Spinal cord (tissue), 10 donors: ENCODE measurements around the gene RACGAP1. TPM values are rescaled to one million over a fixed set of nuclear protein-coding genes. Genes with fewer than 3 reads are reported as not detected.
A peak's percentile ranks its signal among the peaks of the same experiment; 100 is the strongest.

Experiments used
- DNase-seq, 6 donors: peaks; one replicate each; pipeline versions ENCODE4 v3.0.0 to v3.0.0-alpha.2; 2013 to 2015; ENCODE audit warnings: low spot score in 6 of 6, low read depth in 4 of 6
- H3K27ac ChIP-seq: one replicate; pipeline ENCODE4 v1.5.1; 2013; ENCODE audit warnings: low read depth, low read length, control low read depth
- H3K27me3 ChIP-seq: one replicate; pipeline ENCODE4 v1.6.1; 2013; ENCODE audit warnings: low read length; ENCODE audit not compliant: control insufficient read depth, insufficient read depth
- H3K36me3 ChIP-seq: one replicate; pipeline ENCODE4 v1.6.1; 2013; ENCODE audit warnings: low read length; ENCODE audit not compliant: control insufficient read depth, insufficient read depth
- H3K4me1 ChIP-seq: one replicate; pipeline ENCODE4 v1.6.1; 2013; ENCODE audit warnings: low read length; ENCODE audit not compliant: control insufficient read depth, insufficient read depth
- H3K4me3 ChIP-seq: one replicate; pipeline ENCODE4 v1.5.1; 2013; ENCODE audit warnings: low read depth, low read length, control low read depth
- H3K9me3 ChIP-seq: one replicate; pipeline ENCODE4 v1.6.1; 2013; ENCODE audit warnings: low read length; ENCODE audit not compliant: control insufficient read depth, insufficient read depth
- WGBS: methylation state at CpG from one replicate; pipeline ENCODE4 v1.1.5; 2013; ENCODE audit warnings: missing lambda C conversion rate; ENCODE audit not compliant: insufficient coverage; 5-methylcytosine and 5-hydroxymethylcytosine counted together
- polyA plus RNA-seq, 2 donors: library from polyadenylated mRNA; unstranded; fragments of 120-200 nt; gene quantifications; one replicate each; pipeline ENCODE4 v1.2.1, GENCODE V29; 2013; ENCODE audit not compliant: insufficient read length in 2 of 2
- total RNA-seq, 2 donors: library from RNA; depleted of rRNA in 1 of 2; stranded (reverse); fragments of 120-200 nt in 1 of 2; fragments of >200 nt in 1 of 2; gene quantifications; one replicate each; pipeline versions ENCODE4 v1.2.3 to v1.2.4, GENCODE V29; 2013 to 2014
- donor health status: healthy.

RACGAP1 gene
- total and polyA plus RNA-seq, 4 donors: 32.1 to 46.2 (median 40.6) TPM

DNA sequence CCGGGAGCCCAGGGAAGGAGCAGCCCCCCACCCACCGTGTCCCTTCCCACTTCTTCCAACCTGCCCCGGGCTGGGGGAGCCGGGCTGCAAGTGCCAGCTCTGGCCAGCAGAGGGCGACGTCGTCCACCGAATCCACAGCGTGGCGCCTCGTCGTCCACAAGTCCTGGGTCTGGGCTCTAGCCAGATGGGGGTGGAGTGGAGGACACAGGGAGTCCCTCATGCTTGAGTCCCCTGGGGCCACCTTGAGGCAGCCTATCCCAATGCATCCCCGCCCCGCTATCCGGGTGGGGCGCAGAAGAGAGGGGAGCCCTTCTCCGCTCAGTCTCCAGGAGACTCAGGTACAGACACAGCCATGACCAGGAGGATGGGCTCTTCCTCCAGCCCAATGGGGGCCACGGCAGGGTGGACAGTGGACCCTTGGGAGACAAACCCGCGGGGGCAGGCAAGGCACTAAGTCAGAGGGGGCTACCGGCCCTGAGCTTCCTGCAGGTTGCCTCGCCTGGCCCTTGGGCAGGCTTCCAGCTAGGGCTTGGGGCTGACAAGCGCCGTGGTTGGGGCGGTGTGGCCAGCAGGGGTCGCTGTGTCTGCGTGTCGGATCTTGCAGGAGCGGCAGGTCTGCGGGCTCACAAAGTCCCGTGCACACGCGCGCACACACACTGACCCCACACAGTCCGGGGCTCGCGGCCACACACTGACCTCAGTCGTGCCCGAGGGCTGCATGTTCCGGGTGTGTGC is 58.1 kb downstream of the RACGAP1 start:
- Histone ChIP-seq H3K4me3 (peak overlapping the region; percentile 46), H3K27me3 (peaks cover 3% of the 10 kb centered on the region), H3K36me3 (no peaks in the 10 kb centered on the region), H3K4me1 (peaks cover 69% of the 10 kb centered on the region), H3K9me3 (no peaks in the 10 kb centered on the region), H3K27ac (peak overlapping the region; percentile 40)
- peak; percentile 75 to 96 (median 85) for DNase-seq
- under 1% methylated on average over 37 of the region's 40 CpGs for WGBS

GRCh38 chr12:49966511-49967041 is 58.7 kb downstream of the RACGAP1 start:
- Histone ChIP-seq H3K4me3 (no peak overlapping the region), H3K27me3 (peaks cover 7% of the 10 kb centered on the region), H3K36me3 (no peaks in the 10 kb centered on the region), H3K4me1 (peaks cover 67% of the 10 kb centered on the region), H3K27ac (no peak overlapping the region), H3K9me3 (no peaks in the 10 kb centered on the region)
- DNase-seq: no peak
- WGBS: 45% methylated on average over 12 of the region's 16 CpGs

DNA sequence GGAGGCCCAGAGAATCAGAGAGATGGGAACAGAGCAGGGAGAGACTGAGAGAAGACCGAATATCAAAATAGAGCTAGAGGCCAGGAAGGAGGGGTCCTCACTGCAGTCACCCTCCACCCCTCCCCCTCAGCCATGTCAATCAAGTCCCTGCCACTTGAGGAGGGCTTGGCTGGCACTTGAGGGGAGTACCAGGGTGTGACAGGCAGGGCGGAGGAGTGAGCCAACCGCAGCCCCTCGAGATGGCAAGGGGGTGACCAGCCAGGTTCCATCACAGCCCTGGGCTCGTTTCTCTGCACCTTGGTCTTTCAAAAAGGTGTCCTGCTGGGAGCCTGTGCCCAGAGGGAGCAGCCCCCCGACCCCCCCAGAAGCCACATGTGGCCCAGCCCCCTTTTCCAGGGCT is 59.5 kb downstream of the RACGAP1 start:
- Histone ChIP-seq H3K4me3 (no peak overlapping the region), H3K9me3 (no peaks in the 10 kb centered on the region), H3K27ac (no peak overlapping the region), H3K27me3 (peaks cover 13% of the 10 kb centered on the region), H3K4me1 (peaks cover 67% of the 10 kb centered on the region), H3K36me3 (no peaks in the 10 kb centered on the region)
- no peak for DNase-seq
- WGBS: 81% methylated on average over 5 of the region's 6 CpGs

DNA sequence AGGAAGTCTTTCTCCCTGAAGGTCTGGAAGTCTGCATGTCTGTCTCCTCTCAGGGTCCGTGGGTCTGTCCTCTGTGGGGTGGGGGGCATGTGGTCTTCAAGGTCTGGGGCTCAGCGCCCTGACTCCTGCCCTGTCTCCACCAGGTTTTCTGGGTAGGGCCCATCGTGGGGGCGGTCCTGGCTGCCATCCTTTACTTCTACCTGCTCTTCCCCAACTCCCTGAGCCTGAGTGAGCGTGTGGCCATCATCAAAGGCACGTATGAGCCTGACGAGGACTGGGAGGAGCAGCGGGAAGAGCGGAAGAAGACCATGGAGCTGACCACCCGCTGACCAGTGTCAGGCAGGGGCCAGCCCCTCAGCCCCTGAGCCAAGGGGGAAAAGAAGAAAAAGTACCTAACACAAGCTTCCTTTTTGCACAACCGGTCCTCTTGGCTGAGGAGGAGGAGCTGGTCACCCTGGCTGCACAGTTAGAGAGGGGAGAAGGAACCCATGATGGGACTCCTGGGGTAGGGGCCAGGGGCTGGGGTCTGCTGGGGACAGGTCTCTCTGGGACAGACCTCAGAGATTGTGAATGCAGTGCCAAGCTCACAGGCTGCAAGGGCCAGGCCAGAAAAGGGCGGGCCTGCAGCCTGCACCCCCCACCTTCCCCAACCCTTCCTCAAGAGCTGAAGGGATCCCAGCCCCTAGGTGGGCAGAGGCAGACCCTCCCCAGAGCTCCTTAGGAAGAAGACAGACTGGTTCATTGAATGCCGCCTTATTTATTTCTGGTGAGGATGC is 60.3 kb downstream of the RACGAP1 start:
- Histone ChIP-seq H3K4me1 (peaks cover 63% of the 10 kb centered on the region), H3K9me3 (no peaks in the 10 kb centered on the region), H3K36me3 (no peaks in the 10 kb centered on the region), H3K4me3 (no peak overlapping the region), H3K27me3 (peaks cover 19% of the 10 kb centered on the region), H3K27ac (no peak overlapping the region)
- no peak for DNase-seq
- 67% methylated on average over 10 of the region's 13 CpGs for WGBS

DNA sequence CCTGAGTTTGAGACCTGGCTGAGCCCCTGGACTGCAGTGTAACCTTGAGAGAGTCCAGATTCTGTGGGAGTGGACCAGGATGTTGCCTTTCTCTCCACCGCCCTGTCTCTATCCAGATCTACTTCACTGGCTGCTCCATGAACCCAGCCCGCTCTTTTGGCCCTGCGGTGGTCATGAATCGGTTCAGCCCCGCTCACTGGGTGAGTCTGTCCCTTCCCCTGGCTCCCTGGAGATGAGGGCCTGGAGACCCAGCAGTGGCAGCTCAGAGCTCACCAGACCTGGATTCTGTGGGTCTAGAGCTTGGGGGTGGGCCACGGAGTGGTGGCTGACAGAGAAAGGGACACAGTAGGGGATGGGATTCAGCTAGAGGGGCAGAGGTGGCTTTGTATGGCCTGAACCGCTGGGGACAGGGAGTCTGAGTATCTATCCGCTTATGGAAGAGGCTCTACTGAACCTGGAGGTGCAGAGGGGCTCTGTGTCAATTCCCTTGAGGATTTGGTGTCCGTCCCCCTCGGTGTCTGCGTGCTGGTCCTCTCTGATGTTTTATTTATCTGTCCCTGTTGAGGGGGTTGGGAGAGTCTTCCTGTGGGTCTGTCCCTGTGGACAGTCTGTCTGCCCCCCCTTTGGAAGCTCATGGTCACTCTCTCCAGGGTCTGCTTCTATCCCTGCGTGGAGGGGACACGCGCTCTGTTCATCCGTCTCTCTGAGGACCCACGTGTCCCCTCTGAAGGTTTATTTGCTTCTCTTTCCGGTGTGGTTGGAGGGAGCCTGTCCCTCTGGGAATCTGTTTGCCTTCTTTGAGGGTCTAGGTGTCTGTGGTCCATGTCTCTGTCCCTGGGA is 61.1 kb downstream of the RACGAP1 start:
- DNase-seq: no peak
- 90% methylated on average over 14 of the region's 17 CpGs for WGBS
- Histone ChIP-seq H3K27ac (no peak overlapping the region), H3K4me1 (peaks cover 63% of the 10 kb centered on the region), H3K27me3 (peaks cover 27% of the 10 kb centered on the region), H3K36me3 (no peaks in the 10 kb centered on the region), H3K4me3 (no peak overlapping the region), H3K9me3 (no peaks in the 10 kb centered on the region)

DNA sequence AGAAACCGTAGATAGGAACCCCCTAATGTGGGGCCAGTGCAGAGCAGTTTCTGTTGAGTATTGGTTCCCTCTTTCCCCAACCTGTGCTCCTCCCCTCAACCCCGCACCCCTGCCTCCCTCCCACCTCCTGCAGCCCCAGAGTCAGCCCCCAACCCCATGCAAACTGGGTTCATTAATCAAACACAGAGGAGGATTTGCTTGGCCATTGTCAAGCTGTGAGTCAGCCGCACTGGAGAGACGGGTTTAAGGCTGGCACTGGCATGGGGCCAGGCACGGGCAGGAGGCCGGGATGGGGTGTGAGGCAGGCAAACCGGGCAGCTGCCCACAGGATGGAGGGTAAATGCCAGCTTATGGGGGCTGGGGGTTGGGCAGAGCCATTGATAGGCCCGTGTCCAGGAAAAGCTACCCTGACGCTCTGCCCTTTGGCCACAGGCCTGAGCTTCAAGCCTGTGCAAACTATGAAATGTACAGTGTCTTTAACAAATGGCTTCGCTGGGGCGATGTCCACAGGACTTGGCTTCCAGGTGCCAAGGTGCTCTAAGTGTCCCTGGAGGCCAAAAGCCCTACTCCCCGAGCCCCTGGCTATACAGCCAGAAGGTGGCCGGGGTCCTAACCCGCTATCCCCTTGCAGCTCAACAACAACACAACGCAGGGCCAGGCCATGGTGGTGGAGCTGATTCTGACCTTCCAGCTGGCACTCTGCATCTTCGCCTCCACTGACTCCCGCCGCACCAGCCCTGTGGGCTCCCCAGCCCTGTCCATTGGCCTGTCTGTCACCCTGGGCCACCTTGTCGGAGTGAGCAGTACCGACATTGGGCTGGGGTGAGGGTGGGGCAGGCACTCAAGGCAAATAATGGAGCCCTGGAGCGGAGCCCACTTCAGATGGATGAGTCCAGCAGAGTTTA is 62.2 kb downstream of the RACGAP1 start:
- Histone ChIP-seq H3K27me3 (peaks cover 33% of the 10 kb centered on the region), H3K4me1 (peaks cover 52% of the 10 kb centered on the region), H3K36me3 (no peaks in the 10 kb centered on the region), H3K9me3 (no peaks in the 10 kb centered on the region), H3K27ac (no peak overlapping the region), H3K4me3 (no peak overlapping the region)
- DNase-seq: peak in 2 of 6 donors; percentile 57 to 76
- WGBS: 60% methylated on average over 20 of the region's 21 CpGs

DNA sequence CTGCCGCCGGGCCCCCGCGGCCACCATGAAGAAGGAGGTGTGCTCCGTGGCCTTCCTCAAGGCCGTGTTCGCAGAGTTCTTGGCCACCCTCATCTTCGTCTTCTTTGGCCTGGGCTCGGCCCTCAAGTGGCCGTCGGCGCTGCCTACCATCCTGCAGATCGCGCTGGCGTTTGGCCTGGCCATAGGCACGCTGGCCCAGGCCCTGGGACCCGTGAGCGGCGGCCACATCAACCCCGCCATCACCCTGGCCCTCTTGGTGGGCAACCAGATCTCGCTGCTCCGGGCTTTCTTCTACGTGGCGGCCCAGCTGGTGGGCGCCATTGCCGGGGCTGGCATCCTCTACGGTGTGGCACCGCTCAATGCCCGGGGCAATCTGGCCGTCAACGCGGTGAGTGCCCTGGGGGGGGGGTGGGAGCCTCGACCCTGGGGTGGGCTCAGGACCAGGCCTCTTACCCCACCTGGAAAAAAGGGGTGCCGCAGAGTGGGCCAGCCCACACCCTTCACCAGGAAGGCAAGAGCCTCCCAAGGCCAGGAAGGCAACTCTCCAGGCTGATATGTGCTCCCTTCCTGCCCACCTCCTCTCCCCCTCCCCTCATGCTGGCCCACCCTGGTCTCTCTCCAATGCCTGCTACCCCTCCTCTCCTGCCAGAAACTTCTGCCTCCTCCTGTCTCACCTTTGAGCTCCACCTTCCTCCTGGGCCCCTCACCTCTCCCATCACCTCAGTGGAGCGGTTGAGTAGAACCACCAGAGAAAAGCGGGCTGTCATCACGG is 63.1 kb downstream of the RACGAP1 start:
- DNase-seq: no peak
- Histone ChIP-seq H3K27ac (no peak overlapping the region), H3K36me3 (no peaks in the 10 kb centered on the region), H3K4me1 (peaks cover 43% of the 10 kb centered on the region), H3K27me3 (peaks cover 42% of the 10 kb centered on the region), H3K9me3 (no peaks in the 10 kb centered on the region), H3K4me3 (no peak overlapping the region)
- 44% methylated on average over 34 of the region's 37 CpGs for WGBS

- peaks cover 35% of the 10 kb centered on the region for H3K4me1 ChIP-seq
- peaks cover 46% of the 10 kb centered on the region for H3K27me3 ChIP-seq
- H3K27ac ChIP-seq: no peak within 1 kb of the TSS
- no peak within 1 kb of the TSS for H3K4me3 ChIP-seq
- DNase-seq: no peak
- H3K36me3 ChIP-seq: no peaks in the 10 kb centered on the region
- WGBS: 3% methylated on average over 99 of the region's 111 CpGs
- no peaks in the 10 kb centered on the region for H3K9me3 ChIP-seq
Measured at GRCh38 chr12:49961111-49961922, 64.0 kb downstream of the RACGAP1 start, which contains the start of gene AQP5. TSS of gene AQP5 (plus strand) at chr12:49961872. CDS start at chr12:49962018, 146 bp downstream.
